HepG2 (cell line): ENCODE measurements around the gene CCNJL. TPM values are rescaled to one million over a fixed set of nuclear protein-coding genes. Genes with fewer than 3 reads are reported as not detected.

Experiments used
- CREM ChIP-seq, 2 experiments: sonication (generic) in 1 of 2; formaldehyde crosslinking in 1 of 2; IDR thresholded peaks; 2 replicates each; pipeline versions ENCODE4 v1.4.0 to v1.6.1; 2016 to 2020; ENCODE audit warnings: antibody characterized with exemption in 1 of 2, mild to moderate bottlenecking in 1 of 2, missing genetic modification reagents in 1 of 2
- DRAP1 ChIP-seq: IDR thresholded peaks from 2 replicates; pipeline ENCODE4 v1.6.1; 2016; ENCODE audit warnings: missing genetic modification reagents, missing compliant biosample characterization
- FOXA1 ChIP-seq, 2 experiments: fragments of 450-650 bp in 1 of 2; sonication (generic) in 1 of 2; formaldehyde crosslinking in 1 of 2; IDR thresholded peaks; 2 replicates each; pipeline versions ENCODE4 v1.4.0 to v1.6.1; 2016 to 2020; ENCODE audit warnings: missing genetic modification reagents in 1 of 2
- GZF1 ChIP-seq: sonication (generic); formaldehyde crosslinking; IDR thresholded peaks from 2 replicates; pipeline ENCODE4 v1.5.1; 2020; ENCODE audit warnings: mild to moderate bottlenecking, missing genetic modification reagents
- HOXA3 ChIP-seq: sonication (generic); formaldehyde crosslinking; IDR thresholded peaks from 2 replicates; pipeline ENCODE4 v1.5.0; 2020; ENCODE audit warnings: missing genetic modification reagents
- JARID2 ChIP-seq: sonication (generic); formaldehyde crosslinking; IDR thresholded peaks from 2 replicates; pipeline ENCODE4 v1.8.1; 2023; ENCODE audit warnings: missing genetic modification reagents, inconsistent platforms; ENCODE audit not compliant: insufficient replicate concordance
- KDM5B ChIP-seq: sonication (generic); formaldehyde crosslinking; IDR thresholded peaks from 2 replicates; pipeline ENCODE4 v1.4.0; 2020; ENCODE audit warnings: missing genetic modification reagents, mild to moderate bottlenecking, borderline replicate concordance
- MIXL1 ChIP-seq: IDR thresholded peaks from 2 replicates; pipeline ENCODE4 v1.6.1; 2016
- MXI1 ChIP-seq: IDR thresholded peaks from 3 replicates; pipeline ENCODE4 v1.6.1; 2012; ENCODE audit warnings: low read depth, low read length, inconsistent platforms, borderline replicate concordance
- MYNN ChIP-seq: sonication (generic); formaldehyde crosslinking; IDR thresholded peaks from 2 replicates; pipeline ENCODE4 v1.4.0; 2020; ENCODE audit warnings: mild to moderate bottlenecking, low read depth, missing genetic modification reagents
- NR1H2 ChIP-seq: sonication (generic); formaldehyde crosslinking; IDR thresholded peaks from 2 replicates; pipeline ENCODE4 v1.8.1; 2022; ENCODE audit warnings: low read depth, missing genetic modification reagents, borderline replicate concordance
- RFXANK ChIP-seq: IDR thresholded peaks from 2 replicates; pipeline ENCODE4 v1.6.1; 2016
- RNF219 ChIP-seq: sonication (generic); formaldehyde crosslinking; IDR thresholded peaks from 2 replicates; pipeline ENCODE4 v1.5.0; 2020; ENCODE audit warnings: mild to moderate bottlenecking, missing genetic modification reagents
- SALL1 ChIP-seq: sonication (generic); formaldehyde crosslinking; IDR thresholded peaks from 2 replicates; pipeline ENCODE4 v1.8.0; 2022; ENCODE audit warnings: mild to moderate bottlenecking, missing genetic modification reagents
- SKI ChIP-seq: fragments of 450-650 bp; IDR thresholded peaks from one replicate; pipeline ENCODE4 v1.6.1; 2018; ENCODE audit warnings: mild to moderate bottlenecking; ENCODE audit not compliant: partially characterized antibody
- SNRNP70 ChIP-seq: fragments of 200-400 bp; formaldehyde crosslinking; IDR thresholded peaks from 2 replicates; pipeline ENCODE4 v1.6.1; 2017; ENCODE audit warnings: mild to moderate bottlenecking, low read depth, low read length, moderate library complexity
- SRY ChIP-seq: sonication (generic); formaldehyde crosslinking; IDR thresholded peaks from 2 replicates; pipeline ENCODE4 v1.8.0; 2022; ENCODE audit warnings: mild to moderate bottlenecking, missing genetic modification reagents
- THAP7 ChIP-seq: sonication (generic); formaldehyde crosslinking; IDR thresholded peaks from 2 replicates; pipeline ENCODE4 v1.8.1; 2023; ENCODE audit warnings: mild to moderate bottlenecking, missing genetic modification reagents
- ZNF484 ChIP-seq: sonication (generic); formaldehyde crosslinking; IDR thresholded peaks from 2 replicates; pipeline ENCODE4 v1.5.1; 2020; ENCODE audit warnings: mild to moderate bottlenecking, low read depth, missing genetic modification reagents, borderline replicate concordance
- ZNF7 ChIP-seq: IDR thresholded peaks from 2 replicates; pipeline ENCODE4 v1.6.1; 2016; ENCODE audit warnings: missing biosample characterization, missing genetic modification reagents
- ZNF709 ChIP-seq: sonication (generic); formaldehyde crosslinking; IDR thresholded peaks from 2 replicates; pipeline ENCODE4 v1.5.0; 2020; ENCODE audit warnings: mild to moderate bottlenecking, missing genetic modification reagents
- ZNF782 ChIP-seq: sonication (generic); formaldehyde crosslinking; IDR thresholded peaks from 2 replicates; pipeline ENCODE4 v1.4.0; 2020; ENCODE audit warnings: missing genetic modification reagents, mild to moderate bottlenecking, borderline replicate concordance
- ZNF839 ChIP-seq: sonication (generic); formaldehyde crosslinking; IDR thresholded peaks from 2 replicates; pipeline ENCODE4 v1.4.0; 2020; ENCODE audit warnings: missing genetic modification reagents, mild to moderate bottlenecking, borderline replicate concordance
- ZSCAN12 ChIP-seq: sonication (generic); formaldehyde crosslinking; IDR thresholded peaks from 2 replicates; pipeline ENCODE4 v1.9.0; 2021; ENCODE audit warnings: mild to moderate bottlenecking, missing genetic modification reagents
- polyA plus RNA-seq, 8 experiments: library from polyadenylated mRNA; depleted of rRNA in 3 of 8; stranded (reverse) in 7 of 8; unstranded in 1 of 8; fragments of >200 nt; fragmentation: Illumina TruSeq in 4 of 8; extraction: Trizol in 4 of 8; gene quantifications; 2 replicates each; pipeline versions ENCODE4 v1.2.1 to v1.2.3, GENCODE V29; 2011 to 2016; ENCODE audit warnings: low read depth in 4 of 8, missing spikeins in 1 of 8, mixed read lengths in 1 of 8; ENCODE audit not compliant: insufficient read depth in 1 of 8
- total RNA-seq, 5 experiments: library from RNA; depleted of rRNA; stranded (reverse); fragments of >200 nt; fragmentation: Illumina TruSeq; extraction: Trizol; gene quantifications; 2 replicates each; pipeline ENCODE4 v1.2.3, GENCODE V29; 2016; ENCODE audit warnings: low read depth in 1 of 5
- TF ChIP-seq, protein P1 (sequence below): sonication (generic); formaldehyde crosslinking; IDR thresholded peaks from 2 replicates; pipeline ENCODE4 v1.5.1; 2020; ENCODE audit warnings: missing genetic modification reagents, mild to moderate bottlenecking, borderline replicate concordance
- TF ChIP-seq, protein P2 (sequence below): sonication (generic); formaldehyde crosslinking; IDR thresholded peaks from 2 replicates; pipeline ENCODE4 v1.8.1; 2023; ENCODE audit warnings: missing genetic modification reagents, mild to moderate bottlenecking, borderline replicate concordance

The CCNJL gene
- total and polyA plus RNA-seq, 2 of the 13 experiments (the other 11 are each of a cell fraction or from before 2014, with no cell fraction given), result 1.6 to 4.4 TPM

DNA sequence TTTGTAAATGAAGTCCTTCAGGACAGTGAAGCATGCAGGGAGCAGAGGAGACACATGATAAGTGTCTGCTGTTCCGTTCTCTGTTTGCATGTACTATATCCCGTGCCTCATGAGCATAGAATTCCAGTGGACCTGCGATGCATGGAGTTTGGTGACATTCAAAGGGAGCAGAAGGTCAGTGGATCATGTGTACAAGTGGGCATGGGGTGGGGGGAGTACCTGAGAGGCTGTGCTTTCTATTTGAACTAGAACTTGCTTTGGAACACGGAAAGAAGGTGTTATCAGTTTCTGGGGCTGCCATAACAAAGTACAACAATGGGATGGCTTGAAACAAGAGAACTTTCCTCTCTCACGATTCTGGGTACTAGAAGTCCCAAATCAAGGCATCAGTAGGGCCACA is 5.1 kb upstream of the CCNJL start (continued):
- no peak for TF ChIP-seq SRY
- TF ChIP-seq, protein P1, sequence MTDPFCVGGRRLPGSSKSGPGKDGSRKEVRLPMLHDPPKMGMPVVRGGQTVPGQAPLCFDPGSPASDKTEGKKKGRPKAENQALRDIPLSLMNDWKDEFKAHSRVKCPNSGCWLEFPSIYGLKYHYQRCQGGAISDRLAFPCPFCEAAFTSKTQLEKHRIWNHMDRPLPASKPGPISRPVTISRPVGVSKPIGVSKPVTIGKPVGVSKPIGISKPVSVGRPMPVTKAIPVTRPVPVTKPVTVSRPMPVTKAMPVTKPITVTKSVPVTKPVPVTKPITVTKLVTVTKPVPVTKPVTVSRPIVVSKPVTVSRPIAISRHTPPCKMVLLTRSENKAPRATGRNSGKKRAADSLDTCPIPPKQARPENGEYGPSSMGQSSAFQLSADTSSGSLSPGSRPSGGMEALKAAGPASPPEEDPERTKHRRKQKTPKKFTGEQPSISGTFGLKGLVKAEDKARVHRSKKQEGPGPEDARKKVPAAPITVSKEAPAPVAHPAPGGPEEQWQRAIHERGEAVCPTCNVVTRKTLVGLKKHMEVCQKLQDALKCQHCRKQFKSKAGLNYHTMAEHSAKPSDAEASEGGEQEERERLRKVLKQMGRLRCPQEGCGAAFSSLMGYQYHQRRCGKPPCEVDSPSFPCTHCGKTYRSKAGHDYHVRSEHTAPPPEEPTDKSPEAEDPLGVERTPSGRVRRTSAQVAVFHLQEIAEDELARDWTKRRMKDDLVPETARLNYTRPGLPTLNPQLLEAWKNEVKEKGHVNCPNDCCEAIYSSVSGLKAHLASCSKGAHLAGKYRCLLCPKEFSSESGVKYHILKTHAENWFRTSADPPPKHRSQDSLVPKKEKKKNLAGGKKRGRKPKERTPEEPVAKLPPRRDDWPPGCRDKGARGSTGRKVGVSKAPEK (CRISPR knock-in tag), result no peak
- no peak for TF ChIP-seq ZNF484
- TF ChIP-seq FOXA1 (IDR thresholded peaks at IDR 0.05), result no peak
- TF ChIP-seq FOXA1 (CRISPR knock-in tag; IDR thresholded peaks at IDR 0.05), result peak; percentile 49; the same call in 1 of the 2 replicates
- no peak for TF ChIP-seq ZNF839
- TF ChIP-seq ZNF782 (CRISPR knock-in tag), result no peak
- TF ChIP-seq RNF219 (CRISPR knock-in tag), result no peak
- TF ChIP-seq HOXA3, result no peak
- TF ChIP-seq GZF1 (CRISPR knock-in tag), result no peak
- no peak for TF ChIP-seq KDM5B (CRISPR knock-in tag)
- TF ChIP-seq ZNF7, result no peak
- TF ChIP-seq, protein P2, sequence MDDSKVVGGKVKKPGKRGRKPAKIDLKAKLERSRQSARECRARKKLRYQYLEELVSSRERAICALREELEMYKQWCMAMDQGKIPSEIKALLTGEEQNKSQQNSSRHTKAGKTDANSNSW (CRISPR knock-in tag), result no peak
- TF ChIP-seq SALL1 (CRISPR knock-in tag), result 0 out of 2 replicates have a peak, but pooled peaks have one; percentile 13
- TF ChIP-seq JARID2 (CRISPR knock-in tag), result no peak
- TF ChIP-seq NR1H2, result no peak
- no peak for TF ChIP-seq MXI1
- TF ChIP-seq SNRNP70, result no peak
- TF ChIP-seq SKI, result peak; percentile 51
- no peak for TF ChIP-seq ZNF709 (CRISPR knock-in tag)
- no peak for TF ChIP-seq CREM (IDR thresholded peaks at IDR 0.05)
- no peak for TF ChIP-seq CREM (CRISPR knock-in tag; IDR thresholded peaks at IDR 0.05)
- no peak for TF ChIP-seq THAP7
- no peak for TF ChIP-seq MYNN (CRISPR knock-in tag)
- no peak for TF ChIP-seq ZSCAN12 (CRISPR knock-in tag)
- no peak for TF ChIP-seq MIXL1
- TF ChIP-seq RFXANK (CRISPR knock-in tag), result no peak
- no peak for TF ChIP-seq DRAP1
